C4-2B (cell line): ENCODE results near the gene HSPBP1.

ENCODE experiments used
- CTCF ChIP-seq: fragments of 450-650 bp; conservative IDR thresholded peaks from 2 replicates; pipeline ENCODE4 v1.5.1; 2017; ENCODE audit warnings: mild to moderate bottlenecking
- ZFX ChIP-seq: fragments of 450-650 bp; IDR thresholded peaks from 2 replicates; pipeline ENCODE4 v1.6.1; 2017

DNA sequence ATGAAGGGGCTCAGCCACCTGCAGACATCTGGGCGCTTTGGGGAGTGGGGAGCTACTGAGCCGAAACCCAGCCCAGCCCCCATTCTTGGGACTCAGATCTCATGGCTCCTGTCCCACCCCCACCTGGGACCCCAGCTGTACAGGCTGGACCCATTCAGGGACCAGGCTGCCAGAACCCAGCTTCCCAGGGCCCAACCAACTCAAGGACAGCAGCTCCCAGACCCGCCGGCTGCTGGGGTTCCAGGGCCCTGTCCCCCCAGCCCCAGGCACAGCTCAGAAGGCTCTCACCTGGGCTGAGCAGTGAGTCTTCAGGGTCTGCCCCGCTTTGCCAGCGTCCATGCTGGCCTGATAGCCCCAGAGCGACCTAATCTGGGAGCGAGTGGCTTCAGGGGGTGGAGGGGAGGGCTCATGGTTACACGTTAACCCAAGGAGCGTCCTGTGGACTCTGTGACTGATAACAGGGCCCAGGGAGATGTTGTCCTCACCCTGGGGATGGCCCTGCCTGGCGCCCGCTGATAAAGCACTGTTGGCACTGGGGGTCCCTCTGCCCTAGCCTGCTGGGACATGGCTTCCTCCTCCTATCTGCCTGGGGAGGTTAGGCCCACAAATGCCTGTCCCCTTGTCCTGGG, 51.4 kb downstream of the HSPBP1 start, which contains the start of gene TMEM86B:
- TF ChIP-seq CTCF (no peak), ZFX (no peak)
